MM.1S (cell line): ENCODE results near the gene SETX.
"Not testable (repeated sequence)": the region's sequence is repeated elsewhere in the genome, so short reads cannot be mapped to it uniquely, and the experiment has no call there.

Source experiments
- DNase-seq: peaks from one replicate; pipeline ENCODE4 v3.0.0-alpha.2; 2015
- H2AFZ ChIP-seq: fragments of 300-600 bp; sonication (generic); 2 replicates; pipeline ENCODE4 v1.6.0; 2016; ENCODE audit warnings: antibody characterized with exemption, low read length
- H3F3A ChIP-seq: fragments of 300-600 bp; sonication (generic); 2 replicates; pipeline ENCODE4 v1.6.1; 2016; ENCODE audit warnings: mild to moderate bottlenecking, antibody characterized with exemption, low read length, moderate library complexity, mixed read lengths; ENCODE audit not compliant: insufficient read depth
- H3K27ac ChIP-seq: fragments of 300-600 bp; sonication (generic); 2 replicates; pipeline ENCODE4 v1.5.1; 2016; ENCODE audit warnings: mild to moderate bottlenecking, low read length
- H3K27me3 ChIP-seq: fragments of 300-600 bp; sonication (generic); replicated peaks from 2 replicates; pipeline ENCODE4 v1.6.0; 2016; ENCODE audit warnings: low read length; ENCODE audit not compliant: insufficient read depth
- H3K36me3 ChIP-seq: fragments of 300-600 bp; sonication (generic); replicated peaks from 2 replicates; pipeline ENCODE4 v1.6.1; 2016; ENCODE audit warnings: mild to moderate bottlenecking, low read length, mixed read lengths; ENCODE audit not compliant: insufficient read depth
- H3K4me1 ChIP-seq: fragments of 300-600 bp; sonication (generic); 2 replicates; pipeline ENCODE4 v1.6.1; 2016; ENCODE audit warnings: low read length, mixed read lengths
- H3K4me2 ChIP-seq: fragments of 300-600 bp; sonication (generic); 2 replicates; pipeline ENCODE4 v1.6.0; 2016; ENCODE audit warnings: low read depth, low read length
- H3K4me3 ChIP-seq: fragments of 300-600 bp; sonication (generic); 2 replicates; pipeline ENCODE4 v1.5.1; 2016; ENCODE audit warnings: low read length, mixed read lengths
- H3K79me2 ChIP-seq: fragments of 300-600 bp; sonication (generic); 2 replicates; pipeline ENCODE4 v1.6.1; 2016; ENCODE audit warnings: mixed run types, low read length, mixed read lengths
- H3K9ac ChIP-seq: fragments of 300-600 bp; sonication (generic); 2 replicates; pipeline ENCODE4 v1.6.1; 2016; ENCODE audit warnings: low read length, mixed read lengths
- H3K9me2 ChIP-seq: fragments of 300-600 bp; sonication (generic); replicated peaks from 2 replicates; pipeline ENCODE4 v1.6.1; 2016; ENCODE audit warnings: mild to moderate bottlenecking, low read length, mixed read lengths; ENCODE audit not compliant: insufficient read depth
- H3K9me3 ChIP-seq: fragments of 300-600 bp; sonication (generic); replicated peaks from 2 replicates; pipeline ENCODE4 v1.6.1; 2016; ENCODE audit warnings: mild to moderate bottlenecking, low read length, mixed read lengths; ENCODE audit not compliant: insufficient read depth
- H4K20me1 ChIP-seq: fragments of 300-600 bp; sonication (generic); 2 replicates; pipeline ENCODE4 v1.6.1; 2016; ENCODE audit warnings: mild to moderate bottlenecking, low read length, moderate library complexity, mixed read lengths; ENCODE audit not compliant: insufficient read depth
- CTCF ChIP-seq: fragments of 300-600 bp; sonication (generic); IDR thresholded peaks from 2 replicates; pipeline ENCODE4 v1.5.1; 2016; ENCODE audit warnings: antibody characterized with exemption, low read length, mixed read lengths
- EZH2 ChIP-seq: fragments of 300-600 bp; sonication (generic); optimal IDR thresholded peaks from 2 replicates; pipeline ENCODE3; 2017; ENCODE audit warnings: low read depth, mild to moderate bottlenecking, antibody characterized with exemption, low read length, mixed read lengths
- EZH2phosphoT487 ChIP-seq: fragments of 300-600 bp; sonication (generic); IDR thresholded peaks from 2 replicates; pipeline ENCODE4 v1.6.1; 2018; ENCODE audit warnings: antibody characterized with exemption, low read length

The SETX gene

GRCh38 chr9:132381966-132382541 lies 27.3 kb upstream of the SETX start:
- Histone ChIP-seq H3K4me3 (peak overlapping the region; percentile 55), H3F3A (peaks cover 12% of the 10 kb centered on the region), H2AFZ (peak overlapping the region; percentile 26), H3K79me2 (peaks cover 11% of the 10 kb centered on the region), H3K9me2 (no peaks in the 10 kb centered on the region), H3K9ac (peak overlapping the region; percentile 31), H3K36me3 (peaks cover 6% of the 10 kb centered on the region), H3K4me2 (peak overlapping the region; percentile 89), H3K27me3 (no peaks in the 10 kb centered on the region), H3K27ac (peak overlapping the region; percentile 73), H4K20me1 (no peaks in the 10 kb centered on the region), H3K9me3 (no peaks in the 10 kb centered on the region), H3K4me1 (peaks cover 20% of the 10 kb centered on the region)
- no peak for TF ChIP-seq EZH2
- no peak for TF ChIP-seq EZH2phosphoT487
- TF ChIP-seq CTCF: no peak
- DNase-seq: peak; percentile 63

- H3K4me2 ChIP-seq, H3K9ac ChIP-seq, H3K9me3 ChIP-seq, H3K27me3 ChIP-seq, H3K36me3 ChIP-seq, H3K27ac ChIP-seq, DNase-seq, H3K9me2 ChIP-seq, H4K20me1 ChIP-seq, H2AFZ ChIP-seq, H3K4me3 ChIP-seq: not testable (repeated sequence)
- H3K4me1 ChIP-seq: peaks cover 19% of the 10 kb centered on the region
- peaks cover 12% of the 10 kb centered on the region for H3F3A ChIP-seq
- peaks cover 11% of the 10 kb centered on the region for H3K79me2 ChIP-seq
Measured at GRCh38 chr9:132378416-132378815, 23.6 kb upstream of the SETX start.

GRCh38 chr9:132377769-132378168 lies 23.0 kb upstream of the SETX start:
- Histone ChIP-seq H3K4me1 (peaks cover 19% of the 10 kb centered on the region), H3K79me2 (peaks cover 11% of the 10 kb centered on the region), H3F3A (peaks cover 12% of the 10 kb centered on the region)
- H3K9me3 ChIP-seq, H3K27ac ChIP-seq, H3K4me2 ChIP-seq, H2AFZ ChIP-seq, H3K27me3 ChIP-seq, H3K4me3 ChIP-seq, DNase-seq, H3K9me2 ChIP-seq, H3K9ac ChIP-seq, H3K36me3 ChIP-seq, H4K20me1 ChIP-seq: not testable (repeated sequence)

- Histone ChIP-seq H3K9me2 (no peaks in the 10 kb centered on the region), H3F3A (no peaks in the 10 kb centered on the region), H3K4me3 (no peak overlapping the region), H3K36me3 (no peaks in the 10 kb centered on the region), H3K9me3 (no peaks in the 10 kb centered on the region), H3K27ac (no peak overlapping the region), H2AFZ (peak overlapping the region; percentile 61; the same call in 1 of the 2 replicates), H3K9ac (no peak overlapping the region), H3K79me2 (no peaks in the 10 kb centered on the region), H3K4me2 (no peak overlapping the region), H3K4me1 (peaks cover 11% of the 10 kb centered on the region), H3K27me3 (no peaks in the 10 kb centered on the region), H4K20me1 (no peaks in the 10 kb centered on the region)
- peak; percentile 13 for DNase-seq
- TF ChIP-seq EZH2phosphoT487: no peak
- no peak for TF ChIP-seq EZH2
- TF ChIP-seq CTCF: no peak
Measured at GRCh38 chr9:132372177-132373095, 17.6 kb upstream of the SETX start.
